ENCODE data around the gene CPXM2. TPM values are rescaled to one million over a fixed set of nuclear protein-coding genes. Genes with fewer than 3 reads are reported as not detected.

CPXM2 gene
- total and polyA plus RNA-seq, 2 experiments from 2014 or later: 14.8 to 19.8 TPM

DNA sequence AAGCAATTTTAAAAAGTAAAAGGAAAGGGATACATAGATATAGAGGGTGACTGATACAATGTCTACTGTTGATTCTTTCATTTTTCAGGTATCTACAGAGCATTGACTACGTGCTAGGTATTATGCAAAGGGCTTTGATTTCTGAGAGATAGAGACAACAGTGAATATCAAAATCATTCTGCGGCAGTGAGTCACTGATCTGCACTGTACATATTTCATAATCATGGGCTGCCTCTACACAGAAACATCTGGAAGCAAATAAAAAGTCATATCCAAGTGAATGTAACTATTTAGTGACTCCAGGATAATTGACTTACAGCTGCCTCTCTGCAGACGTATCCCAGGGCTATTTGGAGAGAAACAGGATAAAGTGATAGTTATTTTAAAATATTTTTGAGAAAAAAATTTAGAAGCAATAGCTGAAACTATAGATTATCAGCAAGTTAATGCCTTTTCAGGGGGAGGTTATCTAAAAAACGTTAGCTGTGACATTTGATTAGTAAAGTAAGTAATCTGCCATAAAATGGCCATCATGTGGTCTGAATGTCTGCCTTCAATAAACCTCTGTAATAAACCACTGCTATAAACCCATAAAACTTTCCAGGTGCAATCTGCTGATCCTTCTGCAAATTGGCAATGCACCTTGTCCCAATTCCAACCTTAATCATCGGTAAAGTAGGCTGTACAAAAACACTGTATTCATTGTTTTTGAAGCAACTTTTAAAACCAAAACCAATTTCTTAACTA is 43.7 kb downstream of the CPXM2 start:
- peak overlapping the region; percentile 24; the same call in 1 of the 2 replicates for H3K27ac ChIP-seq
- no peaks in the 10 kb centered on the region for H3K36me3 ChIP-seq (ENCODE audit: low read depth)
- 2 to 3% methylated on average over 5 of the region's 5 CpGs for WGBS, 2 experiments (ENCODE audit: low coverage in 1 of 2, low lambda C conversion rate in 2 of 2, missing lambda C conversion rate in 2 of 2)
- in situ Hi-C loops (cut with MboI): no loop called here
- no peak overlapping the region for H3K4me3 ChIP-seq
- peaks cover 3% of the 10 kb centered on the region for H3K9me3 ChIP-seq (ENCODE audit: low read depth)
- no peaks in the 10 kb centered on the region for H3K79me2 ChIP-seq (ENCODE audit: insufficient read depth)
- no peak overlapping the region for H3K9ac ChIP-seq
- H3K9me2 ChIP-seq (ENCODE audit: insufficient read depth): no peaks in the 10 kb centered on the region
- no peak for TF ChIP-seq EZH2 (IDR thresholded peaks at IDR 0.05; ENCODE audit: insufficient read depth, poor library complexity, severe bottlenecking)
- TF ChIP-seq EZH2phosphoT487 (IDR thresholded peaks at IDR 0.05; ENCODE audit: insufficient read depth, low read depth): no peak
- no peak overlapping the region for H2AFZ ChIP-seq
- no peaks in the 10 kb centered on the region for H3K27me3 ChIP-seq (replicated peaks; ENCODE audit: insufficient read depth)
- no peaks in the 10 kb centered on the region for H4K20me1 ChIP-seq (ENCODE audit: insufficient read depth)
- DNase-seq: peak; percentile 79
- H3F3A ChIP-seq (ENCODE audit: insufficient read depth): peaks cover 24% of the 10 kb centered on the region
- H3K4me2 ChIP-seq (ENCODE audit: unreplicated experiment): peak overlapping the region; percentile 44
- H3K4me1 ChIP-seq (ENCODE audit: insufficient read depth): peaks cover 33% of the 10 kb centered on the region

DNA sequence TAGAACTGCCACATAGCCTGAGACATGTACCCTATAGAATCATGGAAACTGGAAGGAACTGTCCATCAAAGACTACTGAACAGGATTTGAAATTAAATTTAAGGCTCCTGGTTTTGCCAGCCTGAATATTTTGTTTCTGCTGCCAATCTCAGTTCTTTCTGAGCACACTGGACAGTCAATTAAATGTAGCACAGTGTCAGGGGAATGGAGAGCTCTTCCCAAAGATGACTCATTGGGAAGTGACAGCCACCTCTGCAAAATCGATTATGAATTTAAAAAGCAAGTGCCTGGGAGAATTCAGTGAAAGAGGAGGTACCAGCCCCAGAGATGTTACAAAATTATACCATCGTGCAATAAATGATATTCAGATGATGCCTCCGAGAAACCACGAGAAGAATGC is 47.8 kb downstream of the CPXM2 start:
- no peak for DNase-seq
- no peaks in the 10 kb centered on the region for H3K9me2 ChIP-seq (ENCODE audit: insufficient read depth)
- peaks cover 32% of the 10 kb centered on the region for H3K4me1 ChIP-seq (ENCODE audit: insufficient read depth)
- no peak overlapping the region for H3K27ac ChIP-seq
- no peaks in the 10 kb centered on the region for H3K79me2 ChIP-seq (ENCODE audit: insufficient read depth)
- peaks cover 21% of the 10 kb centered on the region for H3F3A ChIP-seq (ENCODE audit: insufficient read depth)
- no peaks in the 10 kb centered on the region for H3K27me3 ChIP-seq (replicated peaks; ENCODE audit: insufficient read depth)
- H3K9ac ChIP-seq: no peak overlapping the region
- 72% methylated on average over 4 of the region's 4 CpGs for WGBS, 2 experiments (ENCODE audit: low coverage in 1 of 2, low lambda C conversion rate in 2 of 2, missing lambda C conversion rate in 2 of 2)
- peaks cover 3% of the 10 kb centered on the region for H3K9me3 ChIP-seq (ENCODE audit: low read depth)
- H3K36me3 ChIP-seq (ENCODE audit: low read depth): no peaks in the 10 kb centered on the region
- H4K20me1 ChIP-seq (ENCODE audit: insufficient read depth): no peaks in the 10 kb centered on the region
- no peak overlapping the region for H3K4me2 ChIP-seq (ENCODE audit: unreplicated experiment)
- TF ChIP-seq EZH2phosphoT487 (IDR thresholded peaks at IDR 0.05; ENCODE audit: insufficient read depth, low read depth): no peak
- no peak for TF ChIP-seq EZH2 (IDR thresholded peaks at IDR 0.05; ENCODE audit: insufficient read depth, poor library complexity, severe bottlenecking)
- H3K4me3 ChIP-seq: no peak overlapping the region
- H2AFZ ChIP-seq: no peak overlapping the region
- in situ Hi-C loops (cut with MboI): no loop called here

GRCh38 chr10:123842692-123843385 is 48.8 kb downstream of the CPXM2 start:
- H3K9me3 ChIP-seq (ENCODE audit: low read depth): peaks cover 3% of the 10 kb centered on the region
- WGBS, 2 experiments (ENCODE audit: low coverage in 1 of 2, low lambda C conversion rate in 2 of 2, missing lambda C conversion rate in 2 of 2): 83 to 90% methylated on average over 9 of the region's 9 CpGs
- no peaks in the 10 kb centered on the region for H3K9me2 ChIP-seq (ENCODE audit: insufficient read depth)
- H4K20me1 ChIP-seq (ENCODE audit: insufficient read depth): no peaks in the 10 kb centered on the region
- no peak overlapping the region for H2AFZ ChIP-seq
- in situ Hi-C loops (cut with MboI): no loop called here
- H3K36me3 ChIP-seq (ENCODE audit: low read depth): no peaks in the 10 kb centered on the region
- no peak overlapping the region for H3K9ac ChIP-seq
- TF ChIP-seq EZH2phosphoT487 (IDR thresholded peaks at IDR 0.05; ENCODE audit: insufficient read depth, low read depth) (no peak), EZH2 (IDR thresholded peaks at IDR 0.05; ENCODE audit: insufficient read depth, poor library complexity, severe bottlenecking) (no peak)
- H3F3A ChIP-seq (ENCODE audit: insufficient read depth): peaks cover 13% of the 10 kb centered on the region
- no peak overlapping the region for H3K4me2 ChIP-seq (ENCODE audit: unreplicated experiment)
- H3K4me3 ChIP-seq: no peak overlapping the region
- no peak for DNase-seq
- no peaks in the 10 kb centered on the region for H3K79me2 ChIP-seq (ENCODE audit: insufficient read depth)
- peaks cover 22% of the 10 kb centered on the region for H3K4me1 ChIP-seq (ENCODE audit: insufficient read depth)
- H3K27me3 ChIP-seq (replicated peaks; ENCODE audit: insufficient read depth): no peaks in the 10 kb centered on the region
- H3K27ac ChIP-seq: no peak overlapping the region

GRCh38 chr10:123841560-123841959 is 50.0 kb downstream of the CPXM2 start:
- H3K9me2 ChIP-seq (ENCODE audit: insufficient read depth): no peaks in the 10 kb centered on the region
- H3K9me3 ChIP-seq (ENCODE audit: low read depth): peaks cover 3% of the 10 kb centered on the region
- WGBS, 2 experiments (ENCODE audit: low coverage in 1 of 2, low lambda C conversion rate in 2 of 2, missing lambda C conversion rate in 2 of 2): 92 to 94% methylated on average over 2 of the region's 2 CpGs
- peaks cover 9% of the 10 kb centered on the region; the same call in 1 of the 2 replicates for H3K4me1 ChIP-seq (ENCODE audit: insufficient read depth)
- H3K9ac ChIP-seq: no peak overlapping the region
- H3K79me2 ChIP-seq (ENCODE audit: insufficient read depth): no peaks in the 10 kb centered on the region
- H3K27me3 ChIP-seq (replicated peaks; ENCODE audit: insufficient read depth): no peaks in the 10 kb centered on the region
- no peak overlapping the region for H2AFZ ChIP-seq
- no peaks in the 10 kb centered on the region for H4K20me1 ChIP-seq (ENCODE audit: insufficient read depth)
- no peaks in the 10 kb centered on the region for H3K36me3 ChIP-seq (ENCODE audit: low read depth)
- H3K27ac ChIP-seq: no peak overlapping the region
- H3K4me3 ChIP-seq: no peak overlapping the region
- H3K4me2 ChIP-seq (ENCODE audit: unreplicated experiment): no peak overlapping the region
- H3F3A ChIP-seq (ENCODE audit: insufficient read depth): 0 out of 2 replicates have a peak, but pooled peaks cover under 1% of the 10 kb centered on the region
- TF ChIP-seq EZH2phosphoT487 (IDR thresholded peaks at IDR 0.05; ENCODE audit: insufficient read depth, low read depth) (no peak), EZH2 (IDR thresholded peaks at IDR 0.05; ENCODE audit: insufficient read depth, poor library complexity, severe bottlenecking) (no peak)
- DNase-seq: no peak
- in situ Hi-C loops (cut with MboI): no loop called here
